ENCODE measurements around the gene PSME2.

Gene PSME2, protein sequence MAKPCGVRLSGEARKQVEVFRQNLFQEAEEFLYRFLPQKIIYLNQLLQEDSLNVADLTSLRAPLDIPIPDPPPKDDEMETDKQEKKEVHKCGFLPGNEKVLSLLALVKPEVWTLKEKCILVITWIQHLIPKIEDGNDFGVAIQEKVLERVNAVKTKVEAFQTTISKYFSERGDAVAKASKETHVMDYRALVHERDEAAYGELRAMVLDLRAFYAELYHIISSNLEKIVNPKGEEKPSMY

DNA sequence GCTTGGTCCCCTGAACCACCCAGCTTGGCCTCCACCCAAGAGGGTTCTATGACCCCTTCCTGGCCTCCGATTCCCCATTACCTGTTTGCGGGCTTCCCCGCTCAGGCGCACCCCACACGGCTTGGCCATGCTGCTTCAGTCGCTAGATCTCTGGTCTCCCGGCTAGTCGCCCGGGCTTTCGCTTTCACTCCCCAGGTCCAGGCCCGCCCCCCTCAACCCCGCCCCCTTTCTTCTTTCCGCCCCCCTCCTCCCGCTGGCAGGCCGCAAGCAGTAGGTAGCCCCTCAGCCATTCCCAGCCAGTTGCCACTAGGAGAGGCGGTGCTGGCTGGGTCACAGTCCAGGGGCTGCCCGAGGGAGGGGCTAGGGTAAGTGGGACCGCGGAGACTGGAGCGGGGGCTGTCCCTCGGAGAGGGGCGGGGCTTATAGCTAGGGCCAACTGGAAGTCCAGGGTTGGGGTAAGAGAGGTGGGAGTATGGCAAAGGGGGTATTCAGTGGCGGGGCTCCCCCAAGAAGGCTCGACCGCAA, at the start of gene PSME2:
Gene PSME2 (minus strand): TSS at position 158 of the 525 bp plus-strand sequence. CDS start 29 bp downstream, at position 129.
- peak; percentile 94 for DNase-seq

DNA sequence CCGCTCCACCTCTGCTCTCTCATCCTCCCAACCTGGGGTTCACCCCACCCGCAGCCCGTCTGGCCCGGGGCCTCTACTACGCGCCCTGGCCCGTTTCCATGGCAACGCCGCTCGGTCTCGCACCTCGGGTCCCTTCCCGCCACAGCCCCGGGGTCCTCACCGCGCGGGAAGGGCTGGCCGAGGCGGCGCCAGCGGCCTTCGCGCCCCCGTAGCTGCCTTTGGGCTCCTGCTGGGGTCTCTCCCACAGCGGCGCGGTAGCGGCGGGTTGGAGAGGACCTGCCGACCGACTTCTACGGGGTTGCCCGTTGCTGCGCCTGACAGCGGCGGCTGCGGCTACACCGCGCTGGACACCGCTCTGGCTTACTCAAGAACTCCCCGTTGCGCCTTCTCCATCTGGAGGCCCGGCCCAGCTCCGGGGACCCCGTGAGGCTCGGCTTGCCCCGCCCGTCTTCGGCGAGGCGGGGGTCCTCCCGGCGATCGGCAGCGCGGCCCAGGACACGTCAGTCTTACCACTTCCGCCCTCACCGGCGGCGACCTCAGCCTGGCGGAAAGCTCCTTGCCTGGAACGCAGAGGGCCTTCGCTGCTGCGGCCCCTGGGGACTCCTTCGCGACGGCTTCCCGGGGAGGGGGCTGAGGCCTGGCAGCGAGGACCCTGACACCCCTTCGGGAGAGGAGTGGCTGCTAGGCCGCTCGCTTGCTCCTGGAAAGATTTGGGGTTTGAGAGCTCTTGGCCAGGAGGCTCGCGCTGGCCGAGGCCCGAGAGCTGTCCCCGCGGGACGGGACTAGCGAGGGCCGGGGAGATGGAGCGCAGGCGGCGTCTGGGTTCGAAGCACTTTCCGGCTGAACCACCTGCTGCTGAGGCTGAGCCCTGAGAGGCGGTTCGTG, 49.0 kb upstream of the PSME2 start, which contains the start of gene TM9SF1:
Gene TM9SF1 (minus strand): TSS at position 256 of the 885 bp plus-strand sequence. CDS start 422 bp downstream, outside the sequence.
- peak; percentile 93 for DNase-seq

DNA sequence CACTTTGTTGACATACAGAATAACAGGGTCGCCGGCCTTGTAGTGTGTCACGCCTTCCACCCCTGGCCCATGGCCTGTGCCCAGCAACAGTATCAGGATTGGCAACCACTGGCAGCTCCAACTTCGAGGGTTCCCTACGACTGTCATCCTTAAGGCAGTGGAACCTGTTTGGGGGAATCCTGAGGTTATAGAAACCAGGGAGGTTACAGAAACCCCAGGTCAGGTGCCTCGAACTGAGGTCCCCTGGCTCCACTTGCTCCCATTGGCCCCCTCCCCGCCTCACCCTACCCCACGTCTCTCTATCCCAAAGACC, 48.4 kb upstream of the PSME2 start:
- DNase-seq = no peak

DNA sequence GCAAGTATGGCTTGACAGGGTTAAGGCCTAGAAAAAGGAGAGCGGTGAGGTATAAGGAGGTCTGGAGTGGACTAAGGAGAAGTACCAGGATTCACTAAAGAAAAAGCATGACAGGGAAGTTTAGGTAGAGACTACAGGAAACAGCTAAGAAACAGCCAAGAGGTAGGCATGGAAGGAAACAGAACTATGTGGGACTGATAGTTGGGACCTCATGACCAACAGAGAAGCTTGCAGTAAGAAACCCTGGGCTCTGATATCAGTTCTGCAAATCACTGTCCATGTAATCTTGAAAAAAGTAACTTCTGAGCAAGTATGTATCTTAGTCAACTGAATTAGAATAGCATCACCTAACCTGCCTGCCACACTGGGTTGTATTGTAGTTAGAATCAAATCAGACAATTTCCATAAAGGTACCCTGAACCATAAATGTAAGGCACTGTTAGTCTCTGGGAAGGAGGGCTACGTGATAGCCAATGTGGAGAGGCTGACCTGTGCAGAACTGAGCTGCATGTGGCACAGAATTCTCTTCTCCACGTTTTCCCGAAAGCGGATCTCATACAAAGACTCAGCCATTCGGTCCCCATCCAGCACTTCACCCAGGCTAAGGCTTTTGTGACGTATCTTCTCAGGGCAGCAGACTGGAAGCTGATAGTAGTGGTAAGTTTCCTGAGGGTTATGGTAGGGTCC, 47.9 kb upstream of the PSME2 start:
- DNase-seq = no peak

DNA sequence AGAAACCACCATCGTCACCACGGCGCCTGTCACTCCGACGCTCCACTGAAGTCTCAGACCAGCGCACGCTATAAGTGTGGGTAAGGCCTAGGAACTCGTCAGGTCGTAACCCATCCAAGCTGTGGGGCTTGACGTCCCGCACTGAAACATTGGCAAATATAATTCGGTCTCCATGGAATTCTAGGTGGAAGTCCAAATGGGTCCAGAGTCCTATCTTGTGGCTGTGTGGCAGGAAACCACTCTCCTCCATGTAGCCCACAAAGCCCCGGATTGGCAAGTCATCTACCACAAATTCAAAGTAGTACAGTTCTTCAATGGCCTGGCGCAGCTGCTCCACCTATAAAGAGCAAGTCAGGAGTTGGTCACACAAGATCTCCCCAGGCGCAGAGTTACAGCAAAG, 46.5 kb upstream of the PSME2 start:
- no peak for DNase-seq

DNA sequence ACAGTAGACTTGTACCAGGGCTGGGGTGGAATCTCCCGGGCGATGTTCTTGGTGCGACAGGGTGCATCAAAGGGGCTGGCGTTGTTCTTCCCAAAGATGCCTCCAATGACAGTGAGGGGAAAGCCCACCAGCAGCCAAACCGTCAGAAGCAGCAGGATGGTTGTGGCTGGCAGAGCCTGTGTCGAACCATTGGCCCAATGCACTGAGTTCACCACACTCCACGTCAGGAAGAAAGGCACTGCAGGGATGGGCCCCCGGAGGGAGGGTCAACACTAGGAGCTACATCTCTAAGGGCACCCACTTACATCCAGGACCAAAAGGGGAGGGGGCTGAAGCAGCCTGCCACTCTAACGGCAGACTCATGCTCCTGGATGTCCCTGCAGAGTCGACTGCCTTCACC, 44.0 kb upstream of the PSME2 start:
- no peak for DNase-seq

DNA sequence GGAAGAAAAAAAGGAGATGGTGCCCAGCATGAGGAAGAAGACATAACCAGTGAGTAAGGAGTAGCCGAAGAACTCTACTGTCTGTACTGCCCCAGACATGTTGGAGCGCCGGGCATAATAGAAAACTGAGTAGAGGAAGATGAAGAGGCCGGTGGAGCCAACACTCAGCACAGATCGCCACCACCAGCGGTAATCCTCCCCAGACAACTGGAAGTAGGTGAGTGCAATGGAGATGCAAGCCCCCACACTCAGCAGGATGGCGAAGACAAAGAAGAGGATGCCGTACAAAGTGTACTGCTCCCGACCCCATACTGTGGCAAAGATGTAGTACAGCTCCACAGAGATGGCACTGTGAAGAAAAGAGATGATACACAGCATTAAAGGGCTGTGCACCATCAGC, 43.0 kb upstream of the PSME2 start:
- DNase-seq = no peak

DNA sequence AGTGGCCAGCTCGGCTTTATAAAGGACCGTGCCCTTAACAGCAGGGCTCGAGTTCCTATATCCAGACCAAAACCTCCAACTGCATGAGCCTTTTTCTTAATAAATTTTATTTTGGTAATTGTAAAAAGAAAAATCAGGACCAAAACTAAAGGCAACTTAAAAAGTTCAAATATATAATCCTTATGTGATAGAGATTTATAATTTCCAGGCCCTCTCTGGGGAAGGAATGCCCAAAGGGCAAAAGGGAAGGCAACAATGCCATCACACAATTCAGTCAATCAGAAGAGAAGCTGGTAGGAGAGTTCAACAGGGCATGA, 42.6 kb upstream of the PSME2 start:
- DNase-seq = no peak

DNA sequence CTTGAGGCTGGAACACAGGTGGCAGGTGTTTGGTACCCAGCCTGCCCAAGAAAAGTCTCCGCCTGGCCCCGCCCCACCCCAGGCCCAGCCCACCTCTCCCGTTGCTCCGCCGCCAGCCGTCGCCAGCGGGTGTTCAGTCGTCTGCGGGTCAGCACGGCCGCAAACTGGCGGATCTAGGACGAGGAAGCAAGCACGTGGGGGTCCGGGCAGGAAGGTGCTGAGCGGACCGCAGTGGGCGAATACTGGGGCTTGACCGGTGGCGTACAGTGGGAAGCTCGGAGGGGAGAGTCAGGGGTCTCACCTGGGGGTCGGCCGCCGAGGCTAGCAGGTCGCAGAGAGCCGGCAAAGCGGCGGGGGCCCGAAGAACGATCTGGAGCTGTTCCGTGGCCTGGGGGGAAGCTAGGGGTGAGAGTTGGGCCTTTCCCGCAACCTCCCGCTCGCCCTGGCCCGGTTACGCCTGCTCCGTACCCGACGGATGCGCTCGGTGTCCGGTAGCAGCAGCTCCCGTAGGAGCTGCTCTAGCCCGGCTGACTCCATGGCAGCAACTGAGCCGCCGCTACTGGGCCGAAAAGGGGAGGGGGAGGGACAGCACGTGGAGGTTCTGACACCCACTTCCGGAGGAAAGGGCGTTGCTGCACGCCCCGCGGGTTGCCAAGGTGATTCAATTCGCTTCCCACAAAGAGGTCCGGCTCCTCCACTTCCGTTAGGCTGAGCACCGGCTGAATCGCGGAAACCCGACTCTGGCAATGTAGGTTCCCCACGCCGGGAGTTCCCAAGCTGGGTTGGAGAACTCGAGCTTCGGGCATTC, 42.0 kb upstream of the PSME2 start, which contains the start of gene IPO4:
Gene IPO4 (minus strand): TSS at position 566 of the 808 bp plus-strand sequence. CDS start 29 bp downstream, at position 537.
- DNase-seq = peak; percentile 94

DNA sequence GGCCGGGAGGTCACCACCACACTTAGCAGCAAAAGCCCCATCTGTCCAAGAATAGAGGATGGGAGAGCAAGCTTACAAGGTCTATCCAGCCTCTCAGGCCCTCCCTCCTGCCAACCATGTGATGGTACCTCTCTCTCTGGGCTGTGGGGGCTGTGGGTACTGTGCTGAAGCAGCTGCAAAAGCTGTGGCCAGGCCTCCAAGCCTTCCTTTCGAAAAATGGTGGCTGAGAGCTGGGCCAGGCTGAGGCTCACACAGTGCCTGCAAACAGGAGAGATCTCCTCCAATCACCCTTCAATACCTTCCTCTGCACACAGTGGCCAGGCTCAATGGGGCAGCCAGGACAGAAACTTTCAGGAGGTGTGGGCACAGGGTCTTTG, 41.1 kb upstream of the PSME2 start:
- no peak for DNase-seq

DNA sequence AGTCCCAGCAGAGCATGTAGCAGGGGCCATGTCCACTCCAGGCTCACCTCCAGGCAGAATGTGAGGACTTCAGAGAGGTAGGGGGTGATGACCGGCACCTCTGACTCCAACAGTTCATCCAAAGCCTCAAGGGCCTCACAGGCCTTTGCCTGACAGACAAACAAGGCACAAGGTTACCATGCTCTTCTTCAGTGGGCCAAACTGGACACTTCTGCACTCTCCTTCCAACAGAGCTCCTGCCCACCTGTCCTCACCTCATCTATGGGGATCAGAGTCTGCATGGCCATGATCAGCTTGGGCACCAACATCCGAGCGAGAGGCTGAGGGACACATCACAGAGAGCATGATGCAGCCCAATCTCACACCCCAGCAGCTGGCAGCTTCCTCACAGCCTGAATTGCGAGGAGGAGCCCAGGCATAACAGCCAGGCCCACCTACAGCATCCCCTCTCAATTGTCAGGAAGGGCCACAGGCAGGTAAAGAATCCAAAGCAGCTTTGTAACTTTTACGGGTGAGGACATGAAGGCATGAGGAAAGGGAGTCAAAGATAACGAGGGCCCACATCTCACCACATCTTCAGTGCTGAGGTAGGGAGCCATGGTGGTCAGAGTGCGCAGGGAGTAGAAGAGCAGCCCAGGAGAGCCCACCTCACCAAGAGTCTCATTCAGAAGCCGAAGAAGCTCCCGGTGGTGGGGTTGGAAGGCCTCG, 40.6 kb upstream of the PSME2 start:
- no peak for DNase-seq

DNA sequence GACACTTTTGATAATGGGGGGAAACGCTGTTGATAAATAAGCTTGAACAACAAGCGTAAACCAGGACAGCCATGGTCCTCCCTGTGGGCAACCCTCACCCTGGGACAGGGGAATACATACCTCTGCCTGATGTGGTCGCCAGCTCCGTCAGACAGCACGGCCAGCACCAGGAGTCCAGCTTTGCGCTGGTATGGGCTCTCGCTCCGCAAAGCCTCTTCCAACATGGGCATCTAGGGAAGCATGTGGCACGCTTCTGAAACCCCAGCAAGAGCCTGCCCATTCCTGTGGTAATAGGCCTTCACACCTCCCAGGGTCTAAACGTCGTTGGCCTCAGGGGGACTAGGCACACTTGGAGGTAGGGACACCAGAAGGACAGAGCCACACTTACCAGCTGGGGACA, 39.3 kb upstream of the PSME2 start:
- no peak for DNase-seq

DNA sequence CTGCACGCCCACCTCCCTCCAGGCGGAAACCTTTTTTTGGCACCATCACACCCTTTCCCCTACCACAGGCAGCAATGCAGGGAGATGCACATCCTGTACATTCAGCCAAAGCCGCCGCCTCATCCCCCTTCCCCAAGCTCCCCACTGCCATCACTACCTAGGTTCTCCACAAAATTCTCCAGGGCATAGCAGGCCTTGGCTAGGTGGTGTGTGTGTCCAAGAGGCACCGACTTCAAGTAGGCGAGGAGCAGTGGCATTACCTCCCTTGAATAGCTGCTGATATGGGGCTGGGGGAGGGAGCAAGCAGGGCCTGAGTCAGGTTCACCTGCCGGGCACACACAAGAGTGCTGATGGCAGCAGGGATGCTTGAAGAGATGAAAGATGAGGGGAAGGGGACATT, 38.6 kb upstream of the PSME2 start:
- no peak for DNase-seq

DNA sequence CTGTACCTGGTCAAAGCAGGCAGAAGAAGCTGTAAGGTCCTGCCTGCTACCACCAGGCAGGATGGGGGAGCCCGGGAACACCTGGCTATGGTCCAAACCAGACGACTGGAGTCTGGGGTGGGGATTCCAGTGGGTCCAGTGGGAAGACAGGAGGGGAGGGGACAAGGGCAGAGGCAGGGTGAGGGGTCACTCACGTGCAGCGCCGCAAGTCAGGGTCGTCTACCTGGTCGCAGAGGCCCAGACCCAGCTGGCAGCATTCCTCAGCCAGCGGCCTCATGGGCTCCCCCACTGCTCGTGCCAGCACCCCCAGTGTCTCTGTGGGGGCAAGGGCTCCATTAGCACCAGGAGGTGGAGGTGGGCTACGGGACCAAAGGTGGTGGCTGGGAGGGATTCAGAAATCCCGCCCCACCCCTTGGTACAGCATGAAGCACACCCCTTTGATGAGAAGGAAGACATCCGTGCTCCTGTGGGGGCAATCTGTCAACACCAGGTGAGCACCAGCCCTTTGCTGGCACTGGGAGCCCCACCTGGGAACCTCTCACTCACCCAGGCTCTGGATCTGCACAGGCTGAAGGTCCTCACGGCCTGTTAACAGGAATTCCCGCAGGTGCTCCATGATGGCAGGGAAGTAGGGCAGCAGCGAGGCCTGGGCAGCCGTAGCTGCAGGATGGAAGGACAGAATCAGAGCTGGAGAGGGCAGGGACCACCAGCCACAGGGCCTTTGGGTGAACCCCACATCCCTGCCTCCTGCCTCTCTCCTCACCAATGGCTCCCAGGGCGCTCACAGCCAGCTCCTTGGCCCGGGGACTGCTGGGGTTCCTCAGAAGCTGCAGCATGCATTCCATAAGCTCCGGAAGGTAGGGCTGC, 37.9 kb upstream of the PSME2 start:
- no peak for DNase-seq

DNA sequence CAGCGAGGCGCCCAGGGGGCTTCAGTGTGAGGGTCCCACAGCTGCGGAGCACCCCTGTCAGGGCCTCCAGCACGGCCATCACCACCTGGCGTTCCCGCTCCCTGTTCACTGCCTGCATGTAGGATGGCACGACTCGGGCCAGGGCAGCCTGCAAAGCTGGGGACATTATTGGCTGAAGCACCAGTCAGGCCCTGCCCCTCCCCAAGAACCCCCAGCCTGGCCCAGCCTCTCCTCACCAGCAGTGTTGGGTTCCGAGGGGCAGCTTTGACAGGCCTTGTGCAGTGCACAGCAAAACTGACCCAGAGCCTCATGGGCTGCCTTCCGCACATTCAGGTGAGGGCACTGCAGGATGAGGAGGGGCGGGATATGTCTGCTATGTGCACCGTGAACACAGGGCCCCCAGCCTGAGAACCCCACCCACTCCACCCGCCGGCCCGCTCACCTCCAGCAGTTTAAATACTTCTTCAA, 36.6 kb upstream of the PSME2 start:
- no peak for DNase-seq

DNA sequence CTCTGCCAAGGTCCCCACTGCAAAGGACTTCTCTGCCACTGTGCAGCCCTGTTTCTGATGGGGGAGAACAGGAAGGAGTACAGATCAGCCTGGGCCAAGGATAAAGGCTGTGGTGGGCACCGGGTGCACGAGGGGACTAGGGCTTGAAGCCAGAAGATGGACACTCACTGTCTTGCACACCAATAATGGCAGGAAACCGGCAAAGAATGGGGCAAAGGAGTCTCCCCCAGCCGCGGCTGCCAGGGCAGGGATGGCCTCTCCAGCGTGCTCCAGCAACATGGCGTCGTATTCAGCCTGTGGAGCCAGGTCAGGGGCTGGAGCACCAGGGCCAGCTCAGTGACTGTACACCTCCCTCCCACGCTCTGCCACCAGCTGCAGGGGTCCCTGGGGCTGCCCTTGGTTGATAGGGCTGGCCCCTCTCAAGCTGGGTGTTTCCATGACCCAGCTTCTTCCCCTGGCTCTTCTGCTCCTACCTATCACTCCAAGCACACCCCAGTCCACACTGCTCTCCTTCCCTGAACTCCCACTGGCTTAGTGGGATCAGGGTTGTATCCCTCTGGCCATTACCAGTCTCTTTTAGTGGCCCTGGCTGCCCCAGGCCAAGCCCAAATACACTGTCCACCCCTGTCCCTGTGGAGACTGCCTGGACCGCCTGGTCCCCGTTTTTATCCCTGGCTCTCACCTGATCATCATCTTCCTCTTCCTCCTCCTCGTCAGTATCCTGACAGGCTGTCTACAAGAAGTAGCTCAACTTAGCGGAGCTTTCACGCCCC, 35.9 kb upstream of the PSME2 start:
- no peak for DNase-seq

DNA sequence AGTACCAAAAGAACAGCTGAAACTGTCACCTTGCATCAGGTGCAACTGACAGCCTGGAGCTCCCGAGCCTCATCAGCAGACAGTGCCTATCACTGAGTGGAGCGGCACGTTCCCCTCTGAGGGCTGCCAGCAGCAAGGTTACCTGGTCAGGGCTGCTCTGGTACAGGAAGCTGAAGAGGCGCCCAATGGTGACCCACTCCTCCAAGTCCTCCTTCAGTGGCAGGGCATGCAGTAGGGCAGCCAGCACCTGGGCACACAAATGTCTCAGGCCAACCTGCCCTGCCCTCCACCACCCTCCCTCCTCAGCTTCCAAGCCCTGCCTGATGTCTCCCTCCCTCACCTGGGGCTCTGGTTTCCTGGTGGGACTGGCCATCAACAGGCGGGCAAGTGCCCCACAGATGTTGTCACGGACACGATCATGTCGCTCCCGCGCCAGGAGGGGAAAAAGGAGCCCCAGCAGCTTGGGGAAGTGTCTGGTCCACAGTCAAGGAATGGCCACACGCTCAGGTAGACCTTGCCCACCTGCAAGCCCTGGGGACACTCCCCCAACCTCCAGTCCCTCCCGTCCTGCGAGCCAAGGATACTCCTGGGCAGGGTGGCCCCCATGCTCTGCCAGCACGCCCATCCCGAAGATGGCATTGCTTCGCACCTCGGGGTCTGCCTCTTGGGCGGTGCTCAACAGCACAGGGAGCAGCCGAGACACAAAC, 35.1 kb upstream of the PSME2 start:
- DNase-seq = no peak

DNA sequence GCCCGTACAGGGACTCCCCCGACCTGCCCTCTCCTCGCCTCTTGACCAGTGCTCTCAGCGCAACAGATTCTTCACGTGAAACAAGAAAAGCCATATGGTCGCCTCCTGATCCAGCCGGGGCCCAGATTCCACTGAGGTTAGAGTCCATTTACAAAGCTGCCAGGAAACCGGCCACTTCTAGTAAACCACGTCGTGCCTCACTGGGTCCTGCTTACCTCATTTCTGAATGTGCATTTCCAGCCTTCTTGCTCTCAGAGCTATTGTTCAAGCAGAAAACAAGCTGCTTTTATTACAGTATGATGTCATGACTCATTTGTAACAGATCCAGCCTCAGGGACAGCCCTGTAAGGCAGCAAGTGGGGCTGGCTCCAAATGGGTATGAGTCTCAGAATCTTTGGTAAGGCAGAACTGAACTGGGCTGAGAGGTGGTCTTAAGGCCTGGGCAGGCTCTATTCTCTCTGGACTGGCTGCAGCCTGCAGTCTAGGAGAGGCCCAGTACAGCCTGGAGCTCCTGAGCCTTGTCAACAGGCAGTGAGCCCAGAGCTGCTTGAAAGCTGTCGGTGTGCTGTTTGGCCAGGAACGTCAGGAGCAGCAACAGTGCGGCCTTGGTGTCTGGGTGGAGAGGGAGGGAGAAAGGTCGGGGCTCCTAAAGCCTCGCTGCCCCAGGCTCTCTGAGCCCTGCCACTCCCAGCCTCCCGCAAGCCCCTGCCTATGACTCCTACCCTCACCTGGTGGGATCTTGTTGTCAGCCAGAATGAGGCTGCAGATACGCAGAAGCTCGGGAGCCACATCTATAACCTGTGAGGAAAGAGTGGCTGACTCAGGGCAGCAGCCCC, 33.8 kb upstream of the PSME2 start:
- no peak for DNase-seq
